GM20000 (cell line): ENCODE results near the gene HMCN2.

Source experiments
- DNase-seq: peaks from one replicate; pipeline ENCODE4 v3.0.0; 2012; ENCODE audit warnings: low spot score
- CTCF ChIP-seq: IDR thresholded peaks from 2 replicates; pipeline ENCODE4 v1.5.1; 2012; ENCODE audit warnings: mild to moderate bottlenecking, control low read depth; ENCODE audit errors: extremely low read depth, missing control alignments

HMCN2 gene

GRCh38 chr9:130313103-130313858, 47.7 kb downstream of the HMCN2 start:
- DNase-seq: no peak
- no peak for TF ChIP-seq CTCF

GRCh38 chr9:130315446-130316226, 50.1 kb downstream of the HMCN2 start:
- TF ChIP-seq CTCF: no peak
- DNase-seq: no peak

GRCh38 chr9:130316430-130316829, 50.9 kb downstream of the HMCN2 start:
- no peak for DNase-seq
- no peak for TF ChIP-seq CTCF

GRCh38 chr9:130319300-130319699, 53.7 kb downstream of the HMCN2 start:
- no peak for DNase-seq
- TF ChIP-seq CTCF: no peak

GRCh38 chr9:130319944-130320712, 54.6 kb downstream of the HMCN2 start:
- DNase-seq: no peak
- no peak for TF ChIP-seq CTCF

- no peak for DNase-seq
- TF ChIP-seq CTCF: no peak
Observed at GRCh38 chr9:130320723-130321481, 55.3 kb downstream of the HMCN2 start.
